ENCODE results near the gene TRAFD1.

TRAFD1 gene

GRCh38 chr12:112159146-112159541, 33.8 kb downstream of the TRAFD1 start:
- no peak overlapping the region for H3K27ac ChIP-seq (ENCODE audit: insufficient read depth, low read depth, low read length, poor library complexity, severe bottlenecking)
- H3K9me3 ChIP-seq (ENCODE audit: control insufficient read depth, low read length) = no peaks in the 10 kb centered on the region
- peaks cover 28% of the 10 kb centered on the region for H3K36me3 ChIP-seq (ENCODE audit: control insufficient read depth, insufficient read depth, low read length)
- H3K4me3 ChIP-seq (ENCODE audit: insufficient read depth, low read depth, low read length) = no peak overlapping the region
- H3K27me3 ChIP-seq (ENCODE audit: control insufficient read depth, insufficient read depth, low read length, poor library complexity, severe bottlenecking) = no peaks in the 10 kb centered on the region
- no peaks in the 10 kb centered on the region for H3K4me1 ChIP-seq (ENCODE audit: control insufficient read depth, insufficient read depth, low read length)
- 94 to 99% methylated on average over 6 of the region's 6 CpGs for WGBS, 2 experiments

- H3K4me3 ChIP-seq (ENCODE audit: insufficient read depth, low read depth, low read length) = no peak overlapping the region
- H3K27ac ChIP-seq (ENCODE audit: insufficient read depth, low read depth, low read length, poor library complexity, severe bottlenecking) = no peak overlapping the region
- no peaks in the 10 kb centered on the region for H3K4me1 ChIP-seq (ENCODE audit: control insufficient read depth, insufficient read depth, low read length)
- no peaks in the 10 kb centered on the region for H3K27me3 ChIP-seq (ENCODE audit: control insufficient read depth, insufficient read depth, low read length, poor library complexity, severe bottlenecking)
- 95 to 98% methylated on average over 6 of the region's 6 CpGs for WGBS, 2 experiments
- no peaks in the 10 kb centered on the region for H3K9me3 ChIP-seq (ENCODE audit: control insufficient read depth, low read length)
- peaks cover 28% of the 10 kb centered on the region for H3K36me3 ChIP-seq (ENCODE audit: control insufficient read depth, insufficient read depth, low read length)
These were observed 35.3 kb downstream of the TRAFD1 start for GRCh38 chr12:112160611-112161010.

GRCh38 chr12:112161711-112162110, 36.4 kb downstream of the TRAFD1 start:
- WGBS, 2 experiments = 92 to 94% methylated on average over 9 of the region's 9 CpGs
- Histone ChIP-seq H3K9me3 (ENCODE audit: control insufficient read depth, low read length) (no peaks in the 10 kb centered on the region), H3K36me3 (ENCODE audit: control insufficient read depth, insufficient read depth, low read length) (peaks cover 28% of the 10 kb centered on the region), H3K4me1 (ENCODE audit: control insufficient read depth, insufficient read depth, low read length) (no peaks in the 10 kb centered on the region), H3K4me3 (ENCODE audit: insufficient read depth, low read depth, low read length) (no peak overlapping the region), H3K27me3 (ENCODE audit: control insufficient read depth, insufficient read depth, low read length, poor library complexity, severe bottlenecking) (no peaks in the 10 kb centered on the region), H3K27ac (ENCODE audit: insufficient read depth, low read depth, low read length, poor library complexity, severe bottlenecking) (no peak overlapping the region)

- H3K9me3 ChIP-seq (ENCODE audit: control insufficient read depth, low read length) = no peaks in the 10 kb centered on the region
- 96 to 97% methylated on average over 12 of the region's 12 CpGs for WGBS, 2 experiments
- H3K27ac ChIP-seq (ENCODE audit: insufficient read depth, low read depth, low read length, poor library complexity, severe bottlenecking) = no peak overlapping the region
- H3K4me3 ChIP-seq (ENCODE audit: insufficient read depth, low read depth, low read length) = no peak overlapping the region
- H3K27me3 ChIP-seq (ENCODE audit: control insufficient read depth, insufficient read depth, low read length, poor library complexity, severe bottlenecking) = no peaks in the 10 kb centered on the region
- H3K4me1 ChIP-seq (ENCODE audit: control insufficient read depth, insufficient read depth, low read length) = no peaks in the 10 kb centered on the region
- peaks cover 28% of the 10 kb centered on the region for H3K36me3 ChIP-seq (ENCODE audit: control insufficient read depth, insufficient read depth, low read length)
These were observed 37.0 kb downstream of the TRAFD1 start for GRCh38 chr12:112162241-112162790.

- Histone ChIP-seq H3K4me3 (ENCODE audit: insufficient read depth, low read depth, low read length) (no peak overlapping the region), H3K27me3 (ENCODE audit: control insufficient read depth, insufficient read depth, low read length, poor library complexity, severe bottlenecking) (no peaks in the 10 kb centered on the region), H3K27ac (ENCODE audit: insufficient read depth, low read depth, low read length, poor library complexity, severe bottlenecking) (no peak overlapping the region), H3K9me3 (ENCODE audit: control insufficient read depth, low read length) (no peaks in the 10 kb centered on the region), H3K4me1 (ENCODE audit: control insufficient read depth, insufficient read depth, low read length) (no peaks in the 10 kb centered on the region), H3K36me3 (ENCODE audit: control insufficient read depth, insufficient read depth, low read length) (peaks cover 28% of the 10 kb centered on the region)
- WGBS, 2 experiments = 94 to 95% methylated on average over 8 of the region's 8 CpGs
These were observed 37.7 kb downstream of the TRAFD1 start for GRCh38 chr12:112163056-112163455.

GRCh38 chr12:112163471-112163991, 38.2 kb downstream of the TRAFD1 start:
- no peak overlapping the region for H3K27ac ChIP-seq (ENCODE audit: insufficient read depth, low read depth, low read length, poor library complexity, severe bottlenecking)
- WGBS, 2 experiments = 95 to 96% methylated on average over 22 of the region's 22 CpGs
- H3K36me3 ChIP-seq (ENCODE audit: control insufficient read depth, insufficient read depth, low read length) = peaks cover 28% of the 10 kb centered on the region
- H3K27me3 ChIP-seq (ENCODE audit: control insufficient read depth, insufficient read depth, low read length, poor library complexity, severe bottlenecking) = no peaks in the 10 kb centered on the region
- H3K4me1 ChIP-seq (ENCODE audit: control insufficient read depth, insufficient read depth, low read length) = no peaks in the 10 kb centered on the region
- H3K4me3 ChIP-seq (ENCODE audit: insufficient read depth, low read depth, low read length) = no peak overlapping the region
- H3K9me3 ChIP-seq (ENCODE audit: control insufficient read depth, low read length) = no peaks in the 10 kb centered on the region

- Histone ChIP-seq H3K27me3 (ENCODE audit: control insufficient read depth, insufficient read depth, low read length, poor library complexity, severe bottlenecking) (no peaks in the 10 kb centered on the region), H3K9me3 (ENCODE audit: control insufficient read depth, low read length) (no peaks in the 10 kb centered on the region), H3K27ac (ENCODE audit: insufficient read depth, low read depth, low read length, poor library complexity, severe bottlenecking) (no peak overlapping the region), H3K36me3 (ENCODE audit: control insufficient read depth, insufficient read depth, low read length) (peaks cover 23% of the 10 kb centered on the region), H3K4me1 (ENCODE audit: control insufficient read depth, insufficient read depth, low read length) (no peaks in the 10 kb centered on the region), H3K4me3 (ENCODE audit: insufficient read depth, low read depth, low read length) (no peak overlapping the region)
- WGBS, 2 experiments = 95 to 96% methylated on average over 26 of the region's 26 CpGs
These were observed 38.8 kb downstream of the TRAFD1 start for GRCh38 chr12:112164011-112164660.

- Histone ChIP-seq H3K4me3 (ENCODE audit: insufficient read depth, low read depth, low read length) (no peak overlapping the region), H3K27me3 (ENCODE audit: control insufficient read depth, insufficient read depth, low read length, poor library complexity, severe bottlenecking) (no peaks in the 10 kb centered on the region), H3K36me3 (ENCODE audit: control insufficient read depth, insufficient read depth, low read length) (peaks cover 14% of the 10 kb centered on the region), H3K9me3 (ENCODE audit: control insufficient read depth, low read length) (no peaks in the 10 kb centered on the region), H3K27ac (ENCODE audit: insufficient read depth, low read depth, low read length, poor library complexity, severe bottlenecking) (no peak overlapping the region), H3K4me1 (ENCODE audit: control insufficient read depth, insufficient read depth, low read length) (no peaks in the 10 kb centered on the region)
- 96% methylated on average over 13 of the region's 13 CpGs for WGBS, 2 experiments
These were observed 40.3 kb downstream of the TRAFD1 start for GRCh38 chr12:112165624-112166023.

- Histone ChIP-seq H3K9me3 (ENCODE audit: control insufficient read depth, low read length) (no peaks in the 10 kb centered on the region), H3K36me3 (ENCODE audit: control insufficient read depth, insufficient read depth, low read length) (peaks cover 14% of the 10 kb centered on the region), H3K4me3 (ENCODE audit: insufficient read depth, low read depth, low read length) (no peak overlapping the region), H3K4me1 (ENCODE audit: control insufficient read depth, insufficient read depth, low read length) (no peaks in the 10 kb centered on the region), H3K27me3 (ENCODE audit: control insufficient read depth, insufficient read depth, low read length, poor library complexity, severe bottlenecking) (no peaks in the 10 kb centered on the region), H3K27ac (ENCODE audit: insufficient read depth, low read depth, low read length, poor library complexity, severe bottlenecking) (no peak overlapping the region)
- 93 to 94% methylated on average over 26 of the region's 26 CpGs for WGBS, 2 experiments
These were observed 41.0 kb downstream of the TRAFD1 start for GRCh38 chr12:112166051-112167015.

GRCh38 chr12:112167031-112167461, 41.7 kb downstream of the TRAFD1 start:
- Histone ChIP-seq H3K4me1 (ENCODE audit: control insufficient read depth, insufficient read depth, low read length) (no peaks in the 10 kb centered on the region), H3K36me3 (ENCODE audit: control insufficient read depth, insufficient read depth, low read length) (peaks cover 12% of the 10 kb centered on the region), H3K27ac (ENCODE audit: insufficient read depth, low read depth, low read length, poor library complexity, severe bottlenecking) (no peak overlapping the region), H3K4me3 (ENCODE audit: insufficient read depth, low read depth, low read length) (no peak overlapping the region), H3K9me3 (ENCODE audit: control insufficient read depth, low read length) (no peaks in the 10 kb centered on the region), H3K27me3 (ENCODE audit: control insufficient read depth, insufficient read depth, low read length, poor library complexity, severe bottlenecking) (no peaks in the 10 kb centered on the region)
- WGBS, 2 experiments = 96% methylated on average over 12 of the region's 12 CpGs
